Skin of body (tissue), 2 donors: ENCODE measurements around the gene KCND1. TPM values are rescaled to one million over a fixed set of nuclear protein-coding genes. Genes with fewer than 3 reads are reported as not detected.

ENCODE experiments used
- DNase-seq: peaks from one replicate; lab custom pipeline; 2025; lab: John Stamatoyannopoulos, UW
- total RNA-seq: library from RNA; depleted of rRNA; stranded (reverse); fragments of >200 nt; gene quantifications from one replicate; pipeline ENCODE4 v1.2.3, GENCODE V29; 2014

KCND1 gene
- total RNA-seq, 1 donor from 2014 or later, result 2.7 TPM

GRCh38 chrX:48975041-48975440 lies 3.4 kb upstream of the KCND1 start:
- no peak for DNase-seq

- DNase-seq, result no peak
These were observed 2.9 kb upstream of the KCND1 start for GRCh38 chrX:48974574-48974973.

GRCh38 chrX:48974033-48974432 lies 2.4 kb upstream of the KCND1 start:
- no peak for DNase-seq

- no peak for DNase-seq
These were observed 848 bp upstream of the KCND1 start for GRCh38 chrX:48972220-48973164.

GRCh38 chrX:48969471-48969870 lies 2.2 kb downstream of the KCND1 start:
- no peak for DNase-seq

- DNase-seq, result no peak
These were observed 3.3 kb downstream of the KCND1 start for GRCh38 chrX:48968377-48968776.

- DNase-seq, result no peak
These were observed 4.7 kb downstream of the KCND1 start for GRCh38 chrX:48966796-48967579.

- DNase-seq, result no peak
These were observed 5.7 kb downstream of the KCND1 start for GRCh38 chrX:48965959-48966358.

GRCh38 chrX:48961585-48962091 lies 10.0 kb downstream of the KCND1 start:
- DNase-seq, result no peak

- DNase-seq, result no peak
These were observed 11.4 kb downstream of the KCND1 start for GRCh38 chrX:48960291-48960690.

GRCh38 chrX:48958635-48959094 lies 13.0 kb downstream of the KCND1 start:
- DNase-seq, result no peak

- peak; percentile 98 for DNase-seq
These were observed 13.6 kb downstream of the KCND1 start for GRCh38 chrX:48957827-48958634.

- no peak for DNase-seq
These were observed 14.2 kb downstream of the KCND1 start, which contains the start of gene OTUD5 for GRCh38 chrX:48957477-48957826. TSS of gene OTUD5 (minus strand) at chrX:48957607. CDS start at chrX:48957570, 37 bp downstream.

- no peak for DNase-seq
These were observed 14.8 kb downstream of the KCND1 start for GRCh38 chrX:48956728-48957414.

GRCh38 chrX:48948589-48948988 lies 23.1 kb downstream of the KCND1 start:
- DNase-seq, result no peak

- no peak for DNase-seq
These were observed 25.9 kb downstream of the KCND1 start for GRCh38 chrX:48945517-48946348.

GRCh38 chrX:48942895-48943294 lies 28.7 kb downstream of the KCND1 start:
- DNase-seq, result no peak

GRCh38 chrX:48940404-48940955 lies 31.2 kb downstream of the KCND1 start:
- DNase-seq, result no peak

- DNase-seq, result no peak
These were observed 32.0 kb downstream of the KCND1 start for GRCh38 chrX:48939524-48940228.
